Nephron (organoid): ENCODE results near the gene FAM184A.

ENCODE experiments used
- H3K27ac Mint-ChIP-seq, 3 experiments: 2 replicates each; pipeline ENCODE4 v1.8.0; 2020; ENCODE audit warnings: mixed read lengths in 3 of 3, mild to moderate bottlenecking in 2 of 3, moderate library complexity in 1 of 3
- H3K27me3 Mint-ChIP-seq: 2 replicates; pipeline ENCODE4 v1.8.0; 2021; ENCODE audit warnings: low read depth, mild to moderate bottlenecking, moderate library complexity, mixed read lengths
- H3K36me3 Mint-ChIP-seq: 2 replicates; pipeline ENCODE4 v1.8.0; 2020; ENCODE audit warnings: low read depth, mixed read lengths
- H3K4me1 Mint-ChIP-seq: 2 replicates; pipeline ENCODE4 v1.8.0; 2020; ENCODE audit warnings: mixed read lengths
- H3K4me3 Mint-ChIP-seq, 3 experiments: 2 replicates each; pipeline ENCODE4 v1.8.0; 2020; ENCODE audit warnings: mild to moderate bottlenecking in 3 of 3, mixed read lengths in 3 of 3, moderate library complexity in 2 of 3
- H3K9me3 Mint-ChIP-seq: 2 replicates; pipeline ENCODE4 v1.8.0; 2020; ENCODE audit warnings: mixed read lengths
- TF ChIP-seq, protein P1 (sequence below), 3 experiments: fragments of 200-600 bp; sonication (generic); IDR thresholded peaks; one replicate each; pipeline ENCODE4 v1.5.0; 2021; ENCODE audit warnings: antibody characterized with exemption in 3 of 3; ENCODE audit not compliant: unreplicated experiment in 3 of 3

Gene FAM184A

DNA sequence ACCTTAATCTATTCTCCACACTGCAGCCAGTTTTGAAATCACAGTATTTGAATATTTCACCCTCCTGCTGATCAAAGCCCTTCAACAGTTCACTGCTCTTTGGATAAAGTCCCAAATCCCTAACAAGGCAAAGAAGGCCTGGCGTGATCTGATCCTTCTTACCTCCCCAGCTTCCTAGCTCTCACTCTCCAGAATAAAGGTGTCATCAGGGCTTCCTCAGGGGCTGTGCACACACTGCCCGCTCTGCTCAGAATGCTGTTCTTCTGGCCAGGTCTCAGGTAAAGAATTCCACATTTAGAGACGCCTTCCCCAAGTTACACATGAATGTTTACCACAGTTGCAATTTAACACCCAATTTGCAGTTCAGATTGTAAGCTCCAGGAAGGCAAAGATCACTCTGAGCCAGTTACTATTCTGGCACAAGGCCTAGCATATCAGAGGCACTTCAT lies 84.6 kb downstream of the FAM184A start:
- no peaks in the 10 kb centered on the region for H3K4me1 Mint-ChIP-seq
- TF ChIP-seq, protein P1, sequence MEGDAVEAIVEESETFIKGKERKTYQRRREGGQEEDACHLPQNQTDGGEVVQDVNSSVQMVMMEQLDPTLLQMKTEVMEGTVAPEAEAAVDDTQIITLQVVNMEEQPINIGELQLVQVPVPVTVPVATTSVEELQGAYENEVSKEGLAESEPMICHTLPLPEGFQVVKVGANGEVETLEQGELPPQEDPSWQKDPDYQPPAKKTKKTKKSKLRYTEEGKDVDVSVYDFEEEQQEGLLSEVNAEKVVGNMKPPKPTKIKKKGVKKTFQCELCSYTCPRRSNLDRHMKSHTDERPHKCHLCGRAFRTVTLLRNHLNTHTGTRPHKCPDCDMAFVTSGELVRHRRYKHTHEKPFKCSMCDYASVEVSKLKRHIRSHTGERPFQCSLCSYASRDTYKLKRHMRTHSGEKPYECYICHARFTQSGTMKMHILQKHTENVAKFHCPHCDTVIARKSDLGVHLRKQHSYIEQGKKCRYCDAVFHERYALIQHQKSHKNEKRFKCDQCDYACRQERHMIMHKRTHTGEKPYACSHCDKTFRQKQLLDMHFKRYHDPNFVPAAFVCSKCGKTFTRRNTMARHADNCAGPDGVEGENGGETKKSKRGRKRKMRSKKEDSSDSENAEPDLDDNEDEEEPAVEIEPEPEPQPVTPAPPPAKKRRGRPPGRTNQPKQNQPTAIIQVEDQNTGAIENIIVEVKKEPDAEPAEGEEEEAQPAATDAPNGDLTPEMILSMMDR (IDR thresholded peaks at IDR 0.05; ENCODE audit: unreplicated experiment in 3 of 3): no peak

DNA sequence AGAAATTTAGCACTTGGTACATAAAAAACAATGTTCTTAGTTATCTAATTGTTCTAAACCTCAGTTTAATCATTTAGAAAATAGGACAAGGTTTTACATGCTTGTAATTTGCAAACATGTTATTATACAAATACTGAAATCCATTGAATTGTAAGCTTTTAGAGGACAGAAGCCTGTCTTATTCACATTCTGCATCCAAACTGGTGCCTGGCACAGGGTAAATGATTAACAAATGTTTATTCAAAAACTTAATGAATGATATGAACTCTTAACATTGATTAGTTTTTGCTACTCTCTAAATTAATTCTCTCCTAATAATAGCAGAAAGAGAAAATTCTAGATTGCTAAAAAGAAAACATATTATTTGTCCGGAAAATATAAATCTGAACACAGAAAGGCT lies 85.1 kb downstream of the FAM184A start:
- no peaks in the 10 kb centered on the region for H3K27me3 Mint-ChIP-seq
- TF ChIP-seq, protein P1 (IDR thresholded peaks at IDR 0.05; ENCODE audit: unreplicated experiment in 3 of 3): no peak

More for the DNA sequence above, 84.6 kb downstream of the FAM184A start:
- H3K27me3 Mint-ChIP-seq: no peaks in the 10 kb centered on the region
- no peak overlapping the region for H3K4me3 Mint-ChIP-seq
- H3K9me3 Mint-ChIP-seq: no peaks in the 10 kb centered on the region
- H3K36me3 Mint-ChIP-seq: no peaks in the 10 kb centered on the region
- H3K27ac Mint-ChIP-seq: no peak overlapping the region

DNA sequence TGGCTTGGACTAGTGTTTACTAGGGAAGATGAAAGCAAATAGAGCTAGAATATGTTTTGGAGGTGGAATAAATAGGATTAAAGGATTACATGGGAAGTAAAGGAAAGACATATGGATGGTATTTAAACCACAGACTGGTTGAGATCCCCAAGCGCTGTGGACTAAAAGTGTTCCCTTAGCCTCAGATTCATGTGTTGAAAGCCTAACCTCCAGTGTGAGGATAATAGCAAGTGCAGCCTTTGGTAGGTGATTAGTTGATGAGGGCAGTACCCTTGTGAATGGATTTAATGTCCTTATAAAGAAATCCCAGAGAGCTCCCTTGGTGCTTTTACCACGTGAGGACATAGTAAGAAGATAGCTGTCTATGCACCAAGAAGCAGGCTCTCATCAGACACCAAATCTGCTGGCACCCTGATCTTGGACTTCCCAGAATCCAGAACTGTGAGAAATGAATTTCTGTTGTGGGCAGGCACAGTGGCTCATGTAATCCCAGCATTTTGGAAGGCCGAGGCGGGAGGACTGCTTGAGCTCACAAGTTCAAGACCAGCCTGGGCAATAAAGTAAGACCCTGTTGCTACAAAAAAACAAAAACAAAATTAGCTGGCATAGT lies 86.2 kb downstream of the FAM184A start:
- Mint-ChIP-seq H3K4me1 (no peaks in the 10 kb centered on the region), H3K36me3 (no peaks in the 10 kb centered on the region), H3K4me3 (no peak overlapping the region), H3K27me3 (no peaks in the 10 kb centered on the region), H3K27ac (no peak overlapping the region), H3K9me3 (no peaks in the 10 kb centered on the region)
- TF ChIP-seq, protein P1 (IDR thresholded peaks at IDR 0.05; ENCODE audit: unreplicated experiment in 3 of 3): no peak

More for the DNA sequence above, 85.1 kb downstream of the FAM184A start:
- Mint-ChIP-seq H3K4me3 (no peak overlapping the region), H3K9me3 (no peaks in the 10 kb centered on the region), H3K4me1 (no peaks in the 10 kb centered on the region), H3K27ac (no peak overlapping the region), H3K36me3 (no peaks in the 10 kb centered on the region)

DNA sequence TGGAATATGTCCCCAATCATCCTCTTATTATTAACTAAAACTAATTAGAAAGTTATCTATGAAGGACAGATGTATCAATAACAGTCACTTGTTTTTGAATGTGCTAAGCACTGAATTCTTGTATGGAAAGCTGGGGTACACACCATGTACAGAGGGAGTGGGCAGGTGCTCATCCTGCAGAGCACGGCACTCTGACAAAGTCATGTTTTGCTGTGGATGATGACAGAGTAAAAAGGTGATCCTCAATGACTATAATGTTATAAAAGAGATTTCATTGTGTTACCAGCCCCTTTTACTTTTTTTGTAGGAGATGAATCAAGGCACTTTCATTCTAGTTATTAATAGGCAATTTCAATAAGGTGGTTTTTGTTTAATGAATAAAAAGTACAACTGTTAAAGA lies 92.2 kb downstream of the FAM184A start:
- TF ChIP-seq, protein P1 (IDR thresholded peaks at IDR 0.05; ENCODE audit: unreplicated experiment in 3 of 3): no peak
- H3K9me3 Mint-ChIP-seq: no peaks in the 10 kb centered on the region
- peaks cover 8% of the 10 kb centered on the region for H3K4me1 Mint-ChIP-seq
- H3K27me3 Mint-ChIP-seq: no peaks in the 10 kb centered on the region
- H3K4me3 Mint-ChIP-seq: no peak overlapping the region
- H3K36me3 Mint-ChIP-seq: no peaks in the 10 kb centered on the region
- no peak overlapping the region for H3K27ac Mint-ChIP-seq

DNA sequence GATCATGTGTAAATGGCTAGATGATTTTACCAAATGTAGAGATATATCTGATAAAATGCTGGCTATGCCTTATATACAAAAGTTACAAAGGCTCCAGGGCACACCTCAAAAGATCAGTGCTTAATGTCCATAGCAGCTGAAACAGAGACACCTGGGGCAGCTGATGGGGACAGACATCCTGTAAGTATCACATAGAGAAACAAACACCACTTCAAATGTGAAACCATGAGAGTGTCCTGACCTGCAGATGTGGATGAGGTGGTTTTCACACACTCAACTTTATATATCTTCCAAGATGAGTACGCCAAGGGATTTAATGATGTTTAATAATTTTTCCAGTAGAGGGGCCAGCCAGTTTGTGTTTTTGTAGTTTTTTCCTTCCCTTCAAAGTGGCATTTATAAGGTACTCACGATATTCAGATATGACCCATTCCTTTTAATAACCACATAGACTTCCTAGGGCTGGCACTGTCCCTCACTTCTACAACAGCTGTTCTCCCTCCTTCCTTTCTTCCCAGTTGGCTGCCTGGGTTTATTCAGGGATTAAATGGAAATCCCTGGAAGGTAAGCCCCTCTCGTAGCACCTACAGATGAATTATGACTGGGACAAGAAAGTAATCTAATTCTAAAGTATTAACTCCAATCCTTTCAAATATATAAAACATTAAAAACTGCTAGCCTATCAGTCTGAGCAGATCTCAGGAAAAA lies 93.2 kb downstream of the FAM184A start:
- Mint-ChIP-seq H3K9me3 (no peaks in the 10 kb centered on the region), H3K27me3 (no peaks in the 10 kb centered on the region), H3K4me3 (no peak overlapping the region), H3K4me1 (peaks cover 8% of the 10 kb centered on the region), H3K36me3 (no peaks in the 10 kb centered on the region), H3K27ac (no peak overlapping the region)
- TF ChIP-seq, protein P1 (IDR thresholded peaks at IDR 0.05; ENCODE audit: unreplicated experiment in 3 of 3): no peak

DNA sequence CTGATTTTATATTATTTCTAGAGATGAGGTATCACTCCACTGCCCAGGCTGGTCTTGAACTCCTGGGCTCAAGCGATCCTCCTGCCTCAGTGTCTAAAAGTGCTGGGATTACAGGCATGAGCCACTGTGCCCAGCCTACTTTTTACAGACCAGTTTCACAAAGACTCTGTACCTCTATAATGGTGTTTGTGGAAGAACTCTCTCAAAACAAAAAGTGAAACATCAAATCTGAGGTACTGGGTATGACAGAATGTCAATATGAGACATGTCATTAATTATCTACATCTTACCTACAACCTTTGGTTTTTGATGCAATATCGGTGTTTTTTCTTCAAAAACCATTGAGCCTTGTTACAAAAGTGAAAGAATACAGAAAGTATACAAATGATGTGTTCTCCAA lies 94.1 kb downstream of the FAM184A start:
- Mint-ChIP-seq H3K27me3 (no peaks in the 10 kb centered on the region), H3K36me3 (no peaks in the 10 kb centered on the region), H3K27ac (no peak overlapping the region), H3K9me3 (no peaks in the 10 kb centered on the region), H3K4me1 (peaks cover 8% of the 10 kb centered on the region), H3K4me3 (no peak overlapping the region)
- TF ChIP-seq, protein P1 (IDR thresholded peaks at IDR 0.05; ENCODE audit: unreplicated experiment in 3 of 3): no peak
